AG10803 (cell line): ENCODE data around the gene SPNS2.
A peak's percentile ranks its signal among the peaks of the same experiment; 100 is the strongest.

Experiments
- DNase-seq: peaks from one replicate; pipeline ENCODE4 v3.0.0; 2010; ENCODE audit warnings: low read depth
- H3K4me3 ChIP-seq: 2 replicates; pipeline ENCODE4 v1.5.1; 2011; ENCODE audit warnings: mild to moderate bottlenecking, low read length, control low read depth
- CTCF ChIP-seq: conservative IDR thresholded peaks from 2 replicates; pipeline ENCODE4 v1.5.1; 2011; ENCODE audit warnings: mild to moderate bottlenecking, low read length, control low read depth, inconsistent platforms

The SPNS2 gene

GRCh38 chr17:4514779-4515178 is 16.1 kb downstream of the SPNS2 start:
- no peak overlapping the region for H3K4me3 ChIP-seq
- no peak for TF ChIP-seq CTCF
- no peak for DNase-seq

GRCh38 chr17:4515501-4515900 is 16.8 kb downstream of the SPNS2 start:
- no peak for TF ChIP-seq CTCF
- DNase-seq, result no peak
- H3K4me3 ChIP-seq, result no peak overlapping the region

- no peak for TF ChIP-seq CTCF
- DNase-seq, result no peak
- no peak overlapping the region for H3K4me3 ChIP-seq
Measured at GRCh38 chr17:4516735-4517134, 18.1 kb downstream of the SPNS2 start.

- TF ChIP-seq CTCF, result no peak
- H3K4me3 ChIP-seq, result no peak overlapping the region
- DNase-seq, result no peak
Measured at GRCh38 chr17:4518901-4519300, 20.2 kb downstream of the SPNS2 start.

- no peak overlapping the region for H3K4me3 ChIP-seq
- no peak for TF ChIP-seq CTCF
Measured at GRCh38 chr17:4519361-4519788, 20.7 kb downstream of the SPNS2 start.

GRCh38 chr17:4520060-4520893 is 21.6 kb downstream of the SPNS2 start:
- no peak for TF ChIP-seq CTCF
- no peak for DNase-seq
- H3K4me3 ChIP-seq, result no peak overlapping the region

More at GRCh38 chr17:4519361-4519788, 20.7 kb downstream of the SPNS2 start:
- no peak for DNase-seq

- TF ChIP-seq CTCF, result no peak
- no peak overlapping the region for H3K4me3 ChIP-seq
- peak; percentile 48 for DNase-seq
Measured at GRCh38 chr17:4520894-4521600, 22.4 kb downstream of the SPNS2 start.
